Esophagus squamous epithelium (tissue), 5 donors: ENCODE data around the gene NUDT1. TPM values are rescaled to one million over a fixed set of nuclear protein-coding genes. Genes with fewer than 3 reads are reported as not detected.
"Not testable (repeated sequence)": the region's sequence is repeated elsewhere in the genome, so short reads cannot be mapped to it uniquely, and the experiment has no call there.

Source experiments
- DNase-seq: peaks from one replicate; lab custom pipeline; 2025; lab: John Stamatoyannopoulos, UW
- H3K27ac ChIP-seq, 4 donors: fragments of 200-600 bp; sonication (generic); one replicate each; pipeline ENCODE4 v1.5.1; 2016 to 2019; ENCODE audit warnings: mild to moderate bottlenecking in 1 of 4
- H3K27me3 ChIP-seq, 4 donors: fragments of 200-600 bp; sonication (generic); 1 replicate in 3 of 4; 2 replicates in 1 of 4; pipeline versions ENCODE4 v1.5.1 to v1.6.0; 2017 to 2021; ENCODE audit warnings: antibody characterized with exemption in 1 of 4
- H3K36me3 ChIP-seq, 3 donors: fragments of 200-600 bp; sonication (generic); one replicate each; pipeline ENCODE4 v1.5.1; 2016 to 2019
- H3K4me1 ChIP-seq, 3 donors: fragments of 200-600 bp; sonication (generic); one replicate each; pipeline ENCODE4 v1.5.1; 2017 to 2019
- H3K4me3 ChIP-seq, 4 donors: fragments of 200-600 bp; sonication (generic); 1 replicate in 3 of 4; 2 replicates in 1 of 4; pipeline ENCODE4 v1.5.1; 2016 to 2019; ENCODE audit warnings: mild to moderate bottlenecking in 2 of 4, moderate library complexity in 1 of 4
- H3K9me3 ChIP-seq, 3 donors: fragments of 200-600 bp; sonication (generic); one replicate each; pipeline ENCODE4 v1.5.1; 2016 to 2019
- POLR2A ChIP-seq, 4 donors: fragments of 450-650 bp; IDR thresholded peaks; one replicate each; pipeline ENCODE4 v1.6.1; 2017; ENCODE audit warnings: antibody characterized with exemption in 4 of 4, mild to moderate bottlenecking in 4 of 4, moderate library complexity in 3 of 4
- WGBS, 2 donors: methylation state at CpG; one replicate each; pipeline ENCODE4 v1.1.5; 2018; 5-methylcytosine and 5-hydroxymethylcytosine counted together
- intact Hi-C: fragments of 100-400 bp; cut with DNase I; formaldehyde crosslinking; loops from one replicate; pipeline ENCODE4 v1.15.0; 2022
- total RNA-seq, 4 donors: library from RNA; depleted of rRNA; stranded (reverse); fragments of >200 nt; gene quantifications; one replicate each; pipeline ENCODE4 v1.1.0, GENCODE V29; 2016
- TF ChIP-seq, protein P1 (sequence below), 6 experiments: fragments of 450-650 bp in 4 of 6; fragments of 200-600 bp in 2 of 6; sonication (generic) in 2 of 6; IDR thresholded peaks; one replicate each; pipeline ENCODE4 v1.5.1; 2016 to 2019; ENCODE audit warnings: antibody characterized with exemption in 6 of 6, mild to moderate bottlenecking in 4 of 6, moderate library complexity in 4 of 6
- donor health status: DM: yes; HTN: yes; CAD: no.

NUDT1 gene
- total RNA-seq, 4 donors from 2014 or later = 16.3 to 51.7 (median 28.2) TPM

- intact Hi-C loops = no loop called here
- H3K27me3 ChIP-seq = no peaks in the 10 kb centered on the region
- no peak overlapping the region for H3K4me3 ChIP-seq
- no peak for TF ChIP-seq POLR2A (IDR thresholded peaks at IDR 0.05)
- TF ChIP-seq, protein P1, sequence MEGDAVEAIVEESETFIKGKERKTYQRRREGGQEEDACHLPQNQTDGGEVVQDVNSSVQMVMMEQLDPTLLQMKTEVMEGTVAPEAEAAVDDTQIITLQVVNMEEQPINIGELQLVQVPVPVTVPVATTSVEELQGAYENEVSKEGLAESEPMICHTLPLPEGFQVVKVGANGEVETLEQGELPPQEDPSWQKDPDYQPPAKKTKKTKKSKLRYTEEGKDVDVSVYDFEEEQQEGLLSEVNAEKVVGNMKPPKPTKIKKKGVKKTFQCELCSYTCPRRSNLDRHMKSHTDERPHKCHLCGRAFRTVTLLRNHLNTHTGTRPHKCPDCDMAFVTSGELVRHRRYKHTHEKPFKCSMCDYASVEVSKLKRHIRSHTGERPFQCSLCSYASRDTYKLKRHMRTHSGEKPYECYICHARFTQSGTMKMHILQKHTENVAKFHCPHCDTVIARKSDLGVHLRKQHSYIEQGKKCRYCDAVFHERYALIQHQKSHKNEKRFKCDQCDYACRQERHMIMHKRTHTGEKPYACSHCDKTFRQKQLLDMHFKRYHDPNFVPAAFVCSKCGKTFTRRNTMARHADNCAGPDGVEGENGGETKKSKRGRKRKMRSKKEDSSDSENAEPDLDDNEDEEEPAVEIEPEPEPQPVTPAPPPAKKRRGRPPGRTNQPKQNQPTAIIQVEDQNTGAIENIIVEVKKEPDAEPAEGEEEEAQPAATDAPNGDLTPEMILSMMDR (IDR thresholded peaks at IDR 0.05) = no peak
- peaks cover 2 to 62% (median 10%) of the 10 kb centered on the region in 3 donors for H3K36me3 ChIP-seq
- 86 to 88% methylated on average over 13 to 14 of the region's 14 CpGs for WGBS, 2 donors
- H3K4me1 ChIP-seq = peaks cover 0 to 6% (median 0%) of the 10 kb centered on the region in 3 donors
- DNase-seq = no peak
- peak overlapping the region in 1 of 4 donors; percentile 13 for H3K27ac ChIP-seq
- no peaks in the 10 kb centered on the region for H3K9me3 ChIP-seq
These were observed 19.6 kb downstream of the NUDT1 start for GRCh38 chr7:2261611-2262010.

- intact Hi-C loops = no loop called here
- H3K36me3 ChIP-seq = peaks cover 0 to 50% (median 10%) of the 10 kb centered on the region in 3 donors
- DNase-seq = no peak
- no peak overlapping the region for H3K4me3 ChIP-seq
- TF ChIP-seq POLR2A (IDR thresholded peaks at IDR 0.05) = no peak
- TF ChIP-seq, protein P1 (IDR thresholded peaks at IDR 0.05) = no peak
- WGBS, 2 donors = 86 to 89% methylated on average over 4 to 13 of the region's 18 CpGs
- H3K27me3 ChIP-seq = no peaks in the 10 kb centered on the region
- H3K9me3 ChIP-seq = no peaks in the 10 kb centered on the region
- H3K4me1 ChIP-seq = peaks cover 0 to 11% (median 0%) of the 10 kb centered on the region in 3 donors
- no peak overlapping the region for H3K27ac ChIP-seq
These were observed 21.1 kb downstream of the NUDT1 start for GRCh38 chr7:2263176-2263575.

DNA sequence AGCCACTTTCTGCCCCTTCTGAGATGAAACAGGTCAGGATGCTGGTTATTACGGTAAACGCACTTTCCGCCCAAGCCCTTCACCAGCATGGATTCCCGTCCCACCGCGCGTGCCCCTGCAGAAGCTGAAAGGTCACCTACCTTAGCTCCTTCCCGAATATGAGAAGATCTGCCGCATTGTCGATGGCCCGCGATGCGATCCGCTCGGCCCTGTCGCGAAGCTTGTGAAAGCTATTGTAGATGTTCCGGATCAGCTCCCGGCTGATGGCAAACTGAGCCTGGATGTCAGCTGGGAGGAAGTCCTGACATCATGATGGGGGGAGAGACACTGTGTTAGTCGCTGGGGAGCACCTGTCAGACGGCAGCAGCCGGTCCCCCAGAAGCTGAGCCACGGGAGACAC lies 22.1 kb downstream of the NUDT1 start:
- no peak for TF ChIP-seq POLR2A (IDR thresholded peaks at IDR 0.05)
- TF ChIP-seq, protein P1 (IDR thresholded peaks at IDR 0.05) = no peak
- H3K27ac ChIP-seq = no peak overlapping the region
- no peaks in the 10 kb centered on the region for H3K27me3 ChIP-seq
- peaks cover 0 to 11% (median 0%) of the 10 kb centered on the region in 3 donors for H3K4me1 ChIP-seq
- no peak for DNase-seq
- H3K36me3 ChIP-seq = peaks cover 0 to 40% (median 10%) of the 10 kb centered on the region in 3 donors
- H3K9me3 ChIP-seq = no peaks in the 10 kb centered on the region
- intact Hi-C loops = no loop called here
- H3K4me3 ChIP-seq = no peak overlapping the region
- 94 to 99% methylated on average over 3 to 18 of the region's 23 CpGs for WGBS, 2 donors

DNA sequence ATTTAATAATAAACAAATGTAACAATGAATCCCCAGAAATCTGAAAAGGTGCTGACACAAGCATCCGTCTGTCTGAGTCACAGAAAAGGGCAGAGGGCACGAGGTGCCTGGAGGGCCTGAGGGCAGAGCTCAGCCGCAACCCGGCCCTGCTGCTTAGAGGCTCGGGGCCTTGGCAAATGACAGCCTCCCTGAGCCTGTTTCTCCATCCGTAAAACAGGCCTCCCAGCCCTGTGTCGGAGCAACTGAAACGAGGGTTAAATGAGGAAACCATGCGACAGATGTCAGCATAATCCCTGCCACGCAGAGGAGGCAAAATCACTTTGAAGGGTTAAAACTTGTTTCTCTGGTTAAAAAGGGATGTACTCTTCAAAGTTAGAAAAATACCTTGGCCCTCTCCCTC lies 24.9 kb downstream of the NUDT1 start:
- intact Hi-C loops = no loop called here
- Histone ChIP-seq H3K27ac (peak overlapping the region in 2 of 4 donors; percentile 65), H3K4me3 (no peak overlapping the region), H3K4me1 (peaks cover 0 to 18% (median 0%) of the 10 kb centered on the region in 3 donors), H3K36me3 (peaks cover 4 to 47% (median 16%) of the 10 kb centered on the region in 3 donors), H3K9me3 (no peaks in the 10 kb centered on the region), H3K27me3 (no peaks in the 10 kb centered on the region)
- 19 to 56% methylated on average over 10 of the region's 10 CpGs for WGBS, 2 donors
- no peak for DNase-seq
- TF ChIP-seq, protein P1 (IDR thresholded peaks at IDR 0.05) = no peak
- TF ChIP-seq POLR2A (IDR thresholded peaks at IDR 0.05) = no peak

DNA sequence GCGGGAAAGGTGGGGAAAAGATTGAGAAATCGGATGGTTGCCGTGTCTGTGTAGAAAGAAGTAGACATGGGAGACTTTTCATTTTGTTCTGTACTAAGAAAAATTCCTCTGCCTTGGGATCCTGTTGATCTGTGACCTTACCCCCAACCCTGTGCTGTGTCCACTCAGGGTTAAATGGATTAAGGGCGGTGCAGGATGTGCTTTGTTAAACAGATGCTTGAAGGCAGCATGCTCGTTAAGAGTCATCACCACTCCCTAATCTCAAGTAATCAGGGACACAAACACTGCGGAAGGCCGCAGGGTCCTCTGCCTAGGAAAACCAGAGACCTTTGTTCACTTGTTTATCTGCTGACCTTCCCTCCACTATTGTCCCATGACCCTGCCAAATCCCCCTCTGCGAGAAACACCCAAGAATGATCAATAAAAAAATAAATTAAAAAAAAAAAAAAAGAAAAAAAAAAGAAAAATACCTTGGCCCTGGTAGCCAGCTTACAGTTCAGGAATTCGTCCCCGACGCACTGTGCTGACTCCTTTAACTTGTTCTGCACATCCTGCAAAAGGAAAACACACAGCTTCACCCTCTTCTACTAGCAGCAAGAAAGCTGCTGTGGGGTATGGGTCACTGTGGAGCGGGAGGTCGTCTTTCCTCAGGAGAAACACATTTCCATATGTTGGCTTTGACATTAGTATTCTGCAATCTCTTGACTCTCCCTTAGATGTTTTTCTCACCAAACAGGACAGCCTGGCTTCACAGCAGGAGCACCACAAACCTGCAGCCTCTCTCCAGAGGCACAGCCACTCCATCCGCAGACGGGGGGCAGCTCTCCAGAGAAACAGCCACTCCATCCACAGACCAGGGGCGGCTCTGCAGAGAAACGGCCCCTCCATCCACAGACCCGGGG lies 27.3 kb downstream of the NUDT1 start:
- intact Hi-C loops, H3K9me3 ChIP-seq, H3K4me3 ChIP-seq, H3K27me3 ChIP-seq, DNase-seq: not testable (repeated sequence)
- peaks cover 4 to 45% (median 13%) of the 10 kb centered on the region in 3 donors for H3K36me3 ChIP-seq
- 64 to 71% methylated on average over 5 to 11 of the region's 18 CpGs for WGBS, 2 donors
- H3K27ac ChIP-seq = peak overlapping the region in 1 of 4 donors; percentile 43
- peaks cover 0 to 18% (median 0%) of the 10 kb centered on the region in 3 donors for H3K4me1 ChIP-seq
